ENCODE results near the gene COP1. TPM values are rescaled to one million over a fixed set of nuclear protein-coding genes. Genes with fewer than 3 reads are reported as not detected.

The COP1 gene
- total and polyA plus RNA-seq, 10 of the 15 experiments (the other 5 are each of a cell fraction or from before 2014, with no cell fraction given), result 17.7 to 49.9 (median 38.7) TPM

- TF ChIP-seq GATAD2B (conservative IDR thresholded peaks at IDR 0.05; ENCODE audit: low read depth), result no peak
- TF ChIP-seq HCFC1 (IDR thresholded peaks at IDR 0.05; ENCODE audit: low read length), result no peak
- no peak for TF ChIP-seq ZBTB40 (IDR thresholded peaks at IDR 0.05; ENCODE audit: borderline replicate concordance)
- TF ChIP-seq JUND (IDR thresholded peaks at IDR 0.05; ENCODE audit: low read depth, low read length), result no peak
- no peak for TF ChIP-seq SIX5 (IDR thresholded peaks at IDR 0.05; ENCODE audit: low read depth, low read length, severe bottlenecking)
- TF ChIP-seq KDM1A (IDR thresholded peaks at IDR 0.05; ENCODE audit: borderline replicate concordance), result no peak
- no peak for TF ChIP-seq CHD2 (IDR thresholded peaks at IDR 0.05; ENCODE audit: borderline replicate concordance, low read depth, low read length)
Observed at GRCh38 chr1:175984813-175985212, 222.3 kb downstream of the COP1 start (continued).

- in situ Hi-C loops (cut with MboI), result no loop called here
- ATAC-seq (no peak), DNase-seq (ENCODE audit: low read depth, low spot score) (no peak), FAIRE-seq (no peak)
- Histone ChIP-seq H3K27me3 (replicated peaks in 1 of 2; ENCODE audit: control insufficient read depth in 2 of 2, insufficient read depth in 2 of 2, low read length in 1 of 2) (no peaks in the 10 kb centered on the region), H3K4me1 (ENCODE audit: control insufficient read depth, insufficient read depth, low read length) (no peaks in the 10 kb centered on the region), H2AFZ (ENCODE audit: control insufficient read depth, low read depth, low read length) (no peak overlapping the region), H3K4me3 (no peak overlapping the region), H3K9me3 (replicated peaks; ENCODE audit: control insufficient read depth, insufficient read depth, low read length) (peaks cover 16% of the 10 kb centered on the region; the same call in 2 of the 3 replicates), H3K36me3 (ENCODE audit: control insufficient read depth in 2 of 2, insufficient read depth in 2 of 2, low read length in 1 of 2) (peaks cover 5 to 13% of the 10 kb centered on the region in 2 experiments; a peak in 3 of 4 replicates), H4K20me1 (ENCODE audit: control insufficient read depth, insufficient read depth) (no peaks in the 10 kb centered on the region), H3K4me2 (ENCODE audit: control insufficient read depth, insufficient read depth) (no peak overlapping the region), H3K27ac (ENCODE audit: control insufficient read depth, insufficient read depth) (no peak overlapping the region), H3K79me2 (ENCODE audit: control insufficient read depth, insufficient read depth, low read length) (no peaks in the 10 kb centered on the region), H3K9ac (ENCODE audit: control insufficient read depth, insufficient read depth, low read length) (no peak overlapping the region)
- CTCF ChIA-PET, result interaction anchor here (0.6 kb wide), 1 partner anchor 69 kb away, joined by 3 read pairs; no protein-coding TSS in a partner anchor
- BruUV-seq (replicated peaks), result no TSS peak
- intact Hi-C loops (cut with micrococcal nuclease; ENCODE audit: unreplicated experiment), result no loop called here
- 98% methylated on average over 12 of the region's 12 CpGs for WGBS (ENCODE audit: insufficient coverage, insufficient replicate concordance, low lambda C conversion rate, missing lambda C conversion rate)
- SMC1A ChIA-PET (ENCODE audit: uncharacterized antibody, unreplicated experiment), result no interaction called here
- POLR2A ChIA-PET, result no interaction called here
- RAD21 ChIA-PET (ENCODE audit: unreplicated experiment), result no interaction called here
- TF ChIP-seq BMI1 (IDR thresholded peaks at IDR 0.05; ENCODE audit: borderline replicate concordance) (no peak), MYB (IDR thresholded peaks at IDR 0.05; ENCODE audit: borderline replicate concordance, low read depth, low read length) (no peak), SREBF2 (IDR thresholded peaks at IDR 0.05; ENCODE audit: low read length) (no peak), SMAD1 (IDR thresholded peaks at IDR 0.05; ENCODE audit: low read depth, partially characterized antibody) (no peak), BCLAF1 (IDR thresholded peaks at IDR 0.05) (no peak), BACH1 (IDR thresholded peaks at IDR 0.05; ENCODE audit: borderline replicate concordance) (no peak), HCFC1 (IDR thresholded peaks at IDR 0.05; ENCODE audit: low read length) (no peak), SUZ12 (IDR thresholded peaks at IDR 0.05; ENCODE audit: unreplicated experiment) (no peak)
Observed at GRCh38 chr1:175984057-175984812, 222.9 kb downstream of the COP1 start.
